SK-N-SH (cell line): ENCODE measurements around the gene MRNIP. TPM values are rescaled to one million over a fixed set of nuclear protein-coding genes. Genes with fewer than 3 reads are reported as not detected.

Source experiments
- CTCF ChIA-PET: fragments of 300-600, 350-600 bp; formaldehyde crosslinking; extraction: SDS; loops from one replicate; lab custom pipeline; 2021; lab: Yijun Ruan, JAX
- POLR2A ChIA-PET: fragments of 350-600 bp; sonication (Branson Sonifier 250); formaldehyde crosslinking; extraction: SDS; loops from one replicate; lab custom pipeline; 2020; ENCODE audit warnings: antibody characterized with exemption, inconsistent platforms; lab: Yijun Ruan, JAX
- DNase-seq: peaks from one replicate; pipeline ENCODE4 v3.0.0; 2012
- H2AFZ ChIP-seq: fragments of 200-600 bp; sonication (generic); 2 replicates; pipeline ENCODE4 v1.8.1; 2016; ENCODE audit warnings: antibody characterized with exemption, mild to moderate bottlenecking, low read depth
- H3F3A ChIP-seq: fragments of 200-600 bp; sonication (generic); replicated peaks from 2 replicates; pipeline ENCODE3; 2016; ENCODE audit warnings: antibody characterized with exemption, mild to moderate bottlenecking; ENCODE audit not compliant: insufficient read depth
- H3K27ac ChIP-seq, 2 experiments: fragments of 200-500 bp in 1 of 2; fragments of 200-600 bp in 1 of 2; sonication (Bioruptor generic) in 1 of 2; sonication (generic), shearing (Covaris generic) in 1 of 2; 2 replicates each; pipeline versions ENCODE4 v1.5.1 to v1.6.1; 2014 to 2016; ENCODE audit warnings: low read depth in 2 of 2, inconsistent platforms in 1 of 2, low read length in 1 of 2, mild to moderate bottlenecking in 1 of 2, mixed read lengths in 1 of 2
- H3K27me3 ChIP-seq: fragments of 200-600 bp; sonication (generic), shearing (Covaris generic); 2 replicates; pipeline ENCODE4 v1.6.1; 2016; ENCODE audit warnings: mixed run types; ENCODE audit not compliant: insufficient read depth
- H3K36me3 ChIP-seq, 2 experiments: fragments of 200-500 bp in 1 of 2; fragments of 200-600 bp in 1 of 2; sonication (Bioruptor generic) in 1 of 2; sonication (generic) in 1 of 2; replicated peaks in 1 of 2; 2 replicates each; pipeline versions ENCODE3 to v1.5.1; 2014 to 2016; ENCODE audit warnings: low read length in 1 of 2, mild to moderate bottlenecking in 1 of 2; ENCODE audit not compliant: insufficient read depth in 2 of 2, control insufficient read depth in 1 of 2
- H3K4me1 ChIP-seq, 2 experiments: fragments of 200-500 bp in 1 of 2; fragments of 200-600 bp in 1 of 2; sonication (Bioruptor generic) in 1 of 2; sonication (generic), shearing (Covaris generic) in 1 of 2; 2 replicates each; pipeline versions ENCODE4 v1.5.1 to v1.6.1; 2014 to 2016; ENCODE audit warnings: low read depth in 1 of 2, low read length in 1 of 2, mixed run types in 1 of 2; ENCODE audit not compliant: insufficient read depth in 2 of 2, control insufficient read depth in 1 of 2
- H3K4me2 ChIP-seq: fragments of 200-600 bp; sonication (generic), shearing (Covaris generic); 2 replicates; pipeline ENCODE4 v1.6.1; 2017; ENCODE audit warnings: mixed run types
- H3K4me3 ChIP-seq, 2 experiments: fragments of 200-500 bp in 1 of 2; fragments of 200-600 bp in 1 of 2; sonication (Bioruptor generic) in 1 of 2; sonication (generic), shearing (Covaris generic) in 1 of 2; 2 replicates each; pipeline versions ENCODE4 v1.5.1 to v1.8.1; 2014 to 2016; ENCODE audit warnings: low read depth in 2 of 2, inconsistent platforms in 1 of 2, low read length in 1 of 2, mild to moderate bottlenecking in 1 of 2, mixed read lengths in 1 of 2, moderate library complexity in 1 of 2
- H3K79me2 ChIP-seq: fragments of 200-600 bp; sonication (generic); 2 replicates; pipeline ENCODE4 v1.8.1; 2017; ENCODE audit warnings: mild to moderate bottlenecking; ENCODE audit not compliant: insufficient read depth
- H3K9ac ChIP-seq: fragments of 200-600 bp; sonication (generic); 2 replicates; pipeline ENCODE4 v1.6.1; 2017; ENCODE audit warnings: mixed run types
- H3K9me2 ChIP-seq: fragments of 200-600 bp; sonication (generic); 2 replicates; pipeline ENCODE4 v1.6.1; 2017; ENCODE audit warnings: mixed run types
- H3K9me3 ChIP-seq: fragments of 200-600 bp; sonication (generic); 2 replicates; pipeline ENCODE4 v1.6.1; 2017; ENCODE audit warnings: mixed run types, mild to moderate bottlenecking, moderate library complexity
- H4K20me1 ChIP-seq: fragments of 200-600 bp; sonication (generic); 2 replicates; pipeline ENCODE4 v1.6.1; 2017; ENCODE audit warnings: mild to moderate bottlenecking, mixed run types; ENCODE audit not compliant: insufficient read depth
- CHD2 ChIP-seq: fragments of 150-350 bp; IDR thresholded peaks from 2 replicates; pipeline ENCODE4 v1.6.1; 2018; ENCODE audit warnings: low read length; ENCODE audit not compliant: partially characterized antibody
- ELF1 ChIP-seq: IDR thresholded peaks from 2 replicates; pipeline ENCODE4 v1.4.0; 2012
- FOXJ3 ChIP-seq: sonication (generic); formaldehyde crosslinking; IDR thresholded peaks from 2 replicates; pipeline ENCODE4 v1.5.1; 2020; ENCODE audit warnings: mild to moderate bottlenecking, missing genetic modification reagents
- GATA2 ChIP-seq: sonication (generic); formaldehyde crosslinking; IDR thresholded peaks from 2 replicates; pipeline ENCODE4 v1.5.0; 2020; ENCODE audit warnings: mild to moderate bottlenecking, missing genetic modification reagents
- MAX ChIP-seq: IDR thresholded peaks from 2 replicates; pipeline ENCODE4 v1.4.0; 2012; ENCODE audit warnings: low read depth
- MXI1 ChIP-seq: IDR thresholded peaks from 2 replicates; pipeline ENCODE4 v1.6.1; 2012; ENCODE audit warnings: mild to moderate bottlenecking, low read depth, low read length, improper control_type of control experiment
- RAD21 ChIP-seq: IDR thresholded peaks from 2 replicates; pipeline ENCODE4 v1.6.1; 2012; ENCODE audit warnings: mild to moderate bottlenecking, low read length
- RCOR1 ChIP-seq: fragments of 150-350 bp; IDR thresholded peaks from 2 replicates; pipeline ENCODE4 v1.6.1; 2017; ENCODE audit warnings: antibody characterized with exemption, low read length
- RFX5 ChIP-seq: IDR thresholded peaks from 2 replicates; pipeline ENCODE4 v1.6.1; 2012; ENCODE audit warnings: mild to moderate bottlenecking, improper control_type of control experiment, low read length
- RXRA ChIP-seq: IDR thresholded peaks from 2 replicates; pipeline ENCODE4 v1.4.0; 2012; ENCODE audit warnings: low read depth, mild to moderate bottlenecking, borderline replicate concordance
- TAF1 ChIP-seq: IDR thresholded peaks from 2 replicates; pipeline ENCODE4 v1.6.1; 2012; ENCODE audit warnings: low read depth, mild to moderate bottlenecking, low read length, moderate library complexity, borderline replicate concordance
- TCF12 ChIP-seq: IDR thresholded peaks from 2 replicates; pipeline ENCODE4 v1.4.0; 2012
- TEAD4 ChIP-seq: IDR thresholded peaks from 2 replicates; pipeline ENCODE4 v1.4.0; 2012; ENCODE audit warnings: mild to moderate bottlenecking, borderline replicate concordance; ENCODE audit not compliant: insufficient read depth
- USF2 ChIP-seq: fragments of 150-350 bp; IDR thresholded peaks from 2 replicates; pipeline ENCODE4 v1.6.1; 2017; ENCODE audit warnings: antibody characterized with exemption, low read length, low read depth, borderline replicate concordance
- ZBTB33 ChIP-seq: IDR thresholded peaks from 2 replicates; pipeline ENCODE4 v1.4.0; 2012; ENCODE audit warnings: low read depth, borderline replicate concordance
- WGBS: methylation state at CpG from one replicate; pipeline ENCODE4 v1.1.6; 2017; ENCODE audit warnings: low lambda C conversion rate; 5-methylcytosine and 5-hydroxymethylcytosine counted together
- polyA plus RNA-seq, 3 experiments: library from polyadenylated mRNA; depleted of rRNA; stranded (reverse); fragments of >200 nt; gene quantifications; 2 replicates each; pipeline ENCODE4 v1.2.3, GENCODE V29; 2012

Gene MRNIP
- polyA plus RNA-seq, 1 of the 3 experiments (the other 2 are of a cell fraction): 32.8 TPM

- TF ChIP-seq MXI1 (no peak), ELF1 (no peak)
These were observed 42.2 kb downstream of the MRNIP start (continued) for GRCh38 chr5:179816401-179816795.

GRCh38 chr5:179815491-179816249 is 42.9 kb downstream of the MRNIP start:
- no peak overlapping the region for H3K27ac ChIP-seq
- no peaks in the 10 kb centered on the region for H3K27me3 ChIP-seq
- H2AFZ ChIP-seq: no peak overlapping the region
- peaks cover 14% of the 10 kb centered on the region for H3F3A ChIP-seq
- no peak overlapping the region for H3K4me2 ChIP-seq
- H3K36me3 ChIP-seq: peaks cover 8 to 15% of the 10 kb centered on the region in 2 experiments
- peaks cover 10% of the 10 kb centered on the region for H3K79me2 ChIP-seq
- H3K4me1 ChIP-seq: peaks cover 14 to 26% of the 10 kb centered on the region in 2 experiments; a peak in 3 of 4 replicates
- no peak overlapping the region for H3K9ac ChIP-seq
- H4K20me1 ChIP-seq: no peaks in the 10 kb centered on the region
- H3K4me3 ChIP-seq: no peak overlapping the region
- 95% methylated on average over 17 of the region's 21 CpGs for WGBS
- TF ChIP-seq TAF1: no peak
- TF ChIP-seq RXRA: no peak
- no peak for TF ChIP-seq RFX5
- TF ChIP-seq TEAD4: no peak
- no peak for TF ChIP-seq USF2
- TF ChIP-seq GATA2 (CRISPR knock-in tag): no peak
- no peak for TF ChIP-seq FOXJ3 (CRISPR knock-in tag)
- no peak for TF ChIP-seq ZBTB33
- TF ChIP-seq MAX: no peak
- no peak for TF ChIP-seq TCF12
- no peak for TF ChIP-seq RAD21
- TF ChIP-seq RCOR1: no peak
- TF ChIP-seq CHD2: no peak
- POLR2A ChIA-PET: no interaction called here
- H3K9me2 ChIP-seq: no peaks in the 10 kb centered on the region
- CTCF ChIA-PET: no interaction called here
- no peak for DNase-seq
- H3K9me3 ChIP-seq: no peaks in the 10 kb centered on the region
